Activated T-cell treated with anti-CD3 and anti-CD28 coated beads, Interleukin-2, amount 50 U/mL, for 48 hours (primary cell): Measurements from ENCODE around the gene STX5.
"Not testable (repeated sequence)": the region's sequence is repeated elsewhere in the genome, so short reads cannot be mapped to it uniquely, and the experiment has no call there.

ENCODE experiments used
- DNase-seq, 2 experiments: peaks; one replicate each; pipeline ENCODE4 v3.0.0-alpha.2; 2020

The STX5 gene

DNA sequence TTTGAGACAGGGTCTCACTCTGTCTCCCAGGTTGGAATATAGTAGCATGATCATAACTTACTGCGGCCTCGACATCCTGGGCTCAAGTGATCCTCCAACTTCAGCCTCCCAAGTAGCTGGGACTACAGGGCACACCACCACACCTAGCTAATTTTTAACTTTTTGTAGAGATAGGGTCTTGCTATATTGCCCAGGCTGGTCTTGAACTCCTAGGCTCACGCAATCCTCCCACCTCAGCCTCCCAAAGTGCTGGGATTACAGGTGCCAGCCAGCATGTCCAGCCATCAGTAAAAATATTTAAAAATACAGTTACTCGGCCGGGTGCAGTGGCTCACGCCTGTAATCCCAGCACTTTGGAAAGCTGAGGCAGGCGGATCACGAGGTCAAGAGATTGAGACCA lies 3.7 kb downstream of the STX5 start:
- not testable (repeated sequence) for DNase-seq

DNA sequence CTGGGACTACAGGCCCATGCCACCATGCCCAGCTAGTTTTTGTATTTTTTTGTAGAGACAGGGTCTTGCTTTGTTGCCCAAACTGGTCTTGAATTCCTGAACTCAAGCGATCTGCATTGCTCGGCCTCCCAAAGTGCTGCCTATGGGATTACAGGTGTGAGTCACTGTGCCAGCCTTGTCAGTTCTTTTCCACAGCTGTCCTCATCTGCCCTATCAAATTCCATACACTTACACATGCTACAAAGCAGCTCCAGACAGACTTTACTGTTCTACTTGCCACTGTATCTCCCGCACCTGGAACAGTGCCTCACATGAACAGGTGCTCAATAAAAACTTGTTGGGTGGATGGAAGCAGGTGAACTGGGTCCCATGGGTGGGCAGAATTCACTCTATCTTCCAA lies 8.2 kb downstream of the STX5 start:
- DNase-seq, result no peak

DNA sequence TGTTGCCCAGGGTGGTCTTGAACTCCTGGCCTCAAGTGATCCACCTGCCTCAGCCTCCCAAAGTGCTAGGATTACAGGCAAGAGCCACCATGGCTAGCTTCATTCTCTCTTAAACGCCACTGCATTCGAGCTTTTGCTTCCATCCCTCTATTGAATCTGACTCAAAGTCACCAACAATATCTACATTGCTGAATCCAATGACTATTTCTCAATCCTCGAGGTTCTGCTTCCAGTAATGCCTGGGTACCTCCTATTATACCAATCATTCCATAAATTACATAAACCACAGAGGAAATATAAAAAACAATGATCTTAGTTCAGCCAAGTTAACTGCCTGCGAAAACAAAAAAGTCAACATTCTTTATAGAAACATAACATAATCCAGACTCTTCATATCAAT lies 14.7 kb downstream of the STX5 start:
- no peak for DNase-seq

DNA sequence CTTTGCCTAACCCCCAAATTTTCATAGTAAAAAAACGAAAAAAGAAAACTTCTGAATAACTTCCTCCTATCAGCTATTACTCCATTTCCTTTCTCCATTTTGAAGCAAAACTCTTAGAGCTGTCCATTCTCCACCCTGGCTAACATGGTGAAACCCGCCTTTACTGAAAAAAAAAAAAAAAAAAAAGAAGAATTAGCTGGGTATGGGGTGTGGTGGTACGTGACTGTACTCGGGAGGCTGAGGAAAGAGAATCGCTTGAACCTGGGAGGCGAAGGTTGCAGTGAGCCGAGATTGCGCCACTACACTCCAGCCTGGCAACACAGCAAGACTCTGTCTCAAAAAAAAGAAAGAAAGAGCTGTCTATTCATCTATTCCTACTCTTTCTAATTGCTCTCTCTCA lies 15.3 kb downstream of the STX5 start:
- no peak for DNase-seq

DNA sequence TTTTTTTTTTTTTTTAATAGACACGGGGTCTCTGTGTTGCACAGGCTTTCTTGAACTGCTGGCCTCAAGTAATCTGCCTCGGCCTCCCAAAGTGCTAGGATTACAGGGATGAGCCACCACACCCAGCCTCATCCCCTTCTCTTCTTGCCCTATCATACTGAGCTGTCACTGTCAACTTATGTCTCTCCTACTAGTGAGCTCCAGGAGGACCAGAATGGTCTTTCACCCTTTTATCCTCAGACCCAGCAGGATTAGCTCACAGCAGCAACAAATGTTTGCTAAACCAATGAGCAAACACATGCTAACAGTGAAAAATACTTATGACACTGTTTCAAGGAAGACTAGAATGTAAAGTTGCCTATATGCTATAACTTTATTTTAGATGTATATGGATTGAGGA lies 20.2 kb downstream of the STX5 start:
- no peak for DNase-seq

DNA sequence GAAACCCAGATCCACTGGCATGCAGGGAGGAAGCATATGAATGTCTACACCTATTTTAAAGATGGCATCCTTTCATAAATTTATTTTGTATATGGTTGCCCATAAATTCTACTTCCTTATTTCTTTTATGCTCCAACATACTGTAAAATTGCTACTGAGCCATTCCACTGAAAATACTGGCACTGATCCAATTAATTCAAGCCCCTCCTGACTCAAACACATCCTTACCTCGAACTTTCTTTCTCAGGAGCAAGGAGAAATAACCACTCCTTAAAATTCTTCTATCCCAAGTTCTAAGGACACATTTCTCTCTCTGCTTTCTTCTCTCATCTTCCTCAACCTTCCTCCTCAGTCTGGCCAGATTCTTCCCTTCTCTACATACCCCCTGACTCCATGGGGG lies 21.1 kb downstream of the STX5 start:
- DNase-seq, result no peak

DNA sequence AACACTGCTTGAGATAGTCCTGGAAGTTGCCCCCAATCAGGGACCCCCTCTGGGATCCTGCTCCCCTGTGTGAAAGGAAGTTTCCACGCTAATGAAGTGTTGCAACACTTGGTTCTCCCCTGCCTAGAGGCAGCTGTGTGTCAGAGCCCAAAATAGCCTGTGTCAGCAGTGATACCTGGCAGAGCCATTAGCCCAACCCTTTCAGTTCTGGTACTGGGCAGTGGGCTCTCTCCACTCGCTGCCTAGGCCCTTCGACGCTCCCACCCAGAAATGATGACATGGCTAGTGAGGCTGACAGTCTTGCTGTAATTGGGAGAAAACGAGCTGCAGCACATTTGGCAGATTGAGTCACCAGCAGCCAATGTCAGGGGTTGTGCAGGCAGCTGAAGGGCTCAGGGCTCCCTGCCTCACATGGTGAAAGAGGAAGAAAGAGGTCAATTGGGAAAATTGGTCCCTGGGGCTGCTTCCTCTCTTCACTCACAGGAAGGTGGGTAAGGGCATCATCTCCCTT lies 25.2 kb downstream of the STX5 start:
- no peak for DNase-seq

DNA sequence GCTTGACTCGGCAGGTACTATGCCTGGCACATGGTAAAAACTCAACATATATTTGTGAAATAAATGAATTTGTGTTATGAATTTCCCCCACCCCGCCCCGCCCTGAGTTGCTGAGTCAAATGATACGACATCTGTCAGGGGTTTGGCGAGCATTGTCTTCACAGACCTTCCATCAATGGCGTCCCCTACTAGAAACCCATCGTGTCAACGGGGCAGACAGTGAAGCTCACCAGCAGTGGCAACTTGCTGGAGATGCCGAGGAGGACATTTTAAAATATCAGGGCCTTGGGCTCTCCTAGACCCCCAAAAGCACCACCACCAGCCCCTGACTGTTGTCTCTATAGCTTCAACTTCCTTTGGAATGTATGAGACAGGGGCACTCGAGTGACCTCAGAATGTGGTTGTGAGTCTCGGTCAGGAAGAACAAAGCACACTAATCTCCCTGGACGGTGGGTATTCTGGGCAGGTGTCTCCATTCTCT lies 25.9 kb downstream of the STX5 start:
- peak; percentile 56 to 62 for DNase-seq

DNA sequence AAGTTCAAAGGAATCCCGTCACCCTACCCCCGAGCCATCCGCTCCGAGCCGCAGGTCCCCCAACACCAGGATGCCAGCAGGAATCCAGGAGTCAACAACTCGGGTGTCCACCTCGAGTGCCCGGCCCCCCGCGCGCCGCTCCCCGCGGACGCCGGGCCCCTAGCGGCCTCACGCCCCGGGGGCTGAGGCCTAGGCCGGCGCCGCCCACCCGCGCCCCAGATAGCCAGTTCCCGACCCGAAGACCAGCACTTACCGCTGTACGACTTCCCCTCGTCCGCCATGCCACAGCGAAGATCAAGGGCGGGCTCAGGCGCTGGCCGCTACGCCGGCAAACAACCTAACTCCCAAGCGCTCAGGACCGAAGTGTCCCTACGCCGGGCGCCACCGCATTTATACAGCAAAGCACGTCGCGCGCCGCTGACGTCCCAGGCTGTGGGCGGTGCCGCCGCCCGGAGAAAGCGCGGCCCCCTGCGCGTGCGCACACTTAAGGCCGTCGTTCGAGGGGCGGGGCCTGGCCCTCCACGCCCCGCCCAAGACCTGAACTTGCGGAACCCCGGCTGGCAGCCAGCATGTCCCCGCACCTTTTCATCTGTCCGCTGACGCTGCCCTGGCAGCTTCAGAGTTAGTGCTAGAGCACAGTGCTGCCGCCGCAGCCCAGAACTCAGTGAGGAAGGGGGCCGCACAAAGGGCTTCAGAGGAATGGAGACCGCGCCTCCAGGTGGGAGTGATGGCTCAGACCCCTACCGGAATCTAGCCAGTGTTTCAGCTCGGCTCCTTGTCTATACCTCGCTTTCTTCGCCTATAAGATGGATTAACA lies 26.6 kb downstream of the STX5 start, which contains the start of gene NXF1:
NXF1 (minus strand) TSS at position 365 of the 817 bp plus-strand sequence; CDS start at position 281, 84 bp downstream.
- DNase-seq, result peak; percentile 98

DNA sequence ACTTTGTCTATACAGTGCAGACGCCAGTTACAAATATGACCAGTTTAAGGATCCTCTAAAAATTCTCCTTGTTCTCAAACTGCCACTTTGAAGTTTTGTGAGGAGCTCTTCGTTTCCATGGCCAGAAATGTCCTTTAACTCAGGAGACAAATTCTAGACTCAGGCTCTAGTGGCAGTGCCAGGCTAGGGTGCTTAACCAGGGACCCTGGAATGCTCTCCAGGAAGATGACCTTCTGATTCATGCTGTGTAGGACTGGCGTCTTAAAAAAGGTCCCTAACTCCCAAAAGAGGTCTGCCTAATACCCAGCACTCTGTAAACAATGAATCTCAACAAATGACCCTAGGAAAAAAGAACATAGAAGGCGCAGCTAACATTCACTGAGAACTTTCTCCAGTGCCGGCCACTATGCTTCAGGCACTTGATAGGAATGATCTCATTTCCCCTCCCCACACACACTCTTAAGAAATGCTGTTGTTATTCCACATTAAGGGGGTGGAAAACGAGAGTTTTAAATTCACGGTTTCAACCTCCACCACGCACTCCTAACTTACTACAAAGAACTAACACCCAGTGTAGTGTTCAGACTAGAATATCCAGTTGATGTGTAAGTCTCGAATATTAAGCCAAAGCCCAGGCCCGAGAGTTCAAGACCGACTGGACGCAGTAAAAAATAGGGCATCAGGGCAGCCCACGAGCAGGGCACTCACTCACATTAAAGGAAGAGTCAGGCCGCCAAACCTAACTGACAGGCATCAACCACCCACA lies 27.4 kb downstream of the STX5 start:
- DNase-seq, result peak in 1 of 2 experiments; percentile 67

DNA sequence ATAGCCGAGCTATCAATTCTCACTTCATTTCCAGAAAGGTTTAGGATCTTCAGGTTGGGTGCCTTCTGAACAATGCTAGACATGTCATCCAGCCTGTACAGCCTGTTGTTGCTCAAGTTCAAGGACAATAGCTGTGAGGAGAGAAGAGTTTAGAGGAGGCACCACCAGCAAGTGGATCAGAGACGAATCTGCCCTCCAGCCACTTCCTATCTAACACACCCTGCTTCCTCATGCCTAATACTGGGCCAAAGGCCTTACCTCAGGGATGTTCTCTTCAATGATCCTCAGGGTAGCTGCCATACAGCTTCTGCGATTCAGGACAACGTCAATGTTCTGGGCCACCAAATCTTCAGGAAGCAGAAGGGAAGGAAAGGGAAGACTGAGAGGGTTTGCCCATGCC lies 30.8 kb downstream of the STX5 start:
- DNase-seq, result no peak

DNA sequence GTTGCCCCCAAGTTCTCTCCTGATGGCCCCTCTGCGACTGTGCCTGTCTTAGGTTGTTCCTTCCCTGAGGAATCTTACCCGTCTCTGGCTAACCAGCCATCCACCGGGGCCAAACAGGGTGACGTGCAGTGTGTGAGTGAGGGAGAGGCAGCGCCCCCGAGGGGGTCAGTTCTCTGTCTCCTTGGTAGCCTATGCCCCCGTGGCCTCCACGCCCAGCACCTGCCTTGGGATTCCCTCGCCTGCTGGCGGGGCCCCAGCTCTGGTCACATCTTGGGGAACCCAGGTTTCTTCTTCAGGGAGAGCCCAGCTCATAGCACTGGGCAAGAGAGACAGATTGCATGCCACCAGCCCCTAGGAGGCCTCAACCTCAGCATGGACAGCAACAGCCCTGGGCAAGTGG lies 32.4 kb downstream of the STX5 start:
- DNase-seq, result no peak

DNA sequence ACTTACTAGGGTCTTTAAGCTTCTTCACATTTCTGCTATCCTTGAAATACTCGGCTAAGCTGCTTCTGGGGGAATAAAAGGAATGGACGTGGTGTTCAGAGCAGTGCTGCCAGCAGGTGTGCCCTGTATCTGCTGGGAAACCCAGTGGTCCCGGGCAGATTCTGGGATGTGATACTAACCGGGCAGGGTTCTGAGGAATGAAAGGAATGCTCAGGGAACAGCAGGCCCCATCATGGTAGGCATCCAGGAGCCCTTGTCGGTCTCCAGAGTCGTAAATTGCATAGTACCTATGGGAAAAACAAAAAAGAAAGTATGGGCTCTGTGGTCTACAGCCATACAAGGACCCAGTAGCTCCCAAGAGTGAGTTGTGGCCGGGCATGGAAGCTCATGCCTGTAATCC lies 35.6 kb downstream of the STX5 start:
- DNase-seq, result no peak

DNA sequence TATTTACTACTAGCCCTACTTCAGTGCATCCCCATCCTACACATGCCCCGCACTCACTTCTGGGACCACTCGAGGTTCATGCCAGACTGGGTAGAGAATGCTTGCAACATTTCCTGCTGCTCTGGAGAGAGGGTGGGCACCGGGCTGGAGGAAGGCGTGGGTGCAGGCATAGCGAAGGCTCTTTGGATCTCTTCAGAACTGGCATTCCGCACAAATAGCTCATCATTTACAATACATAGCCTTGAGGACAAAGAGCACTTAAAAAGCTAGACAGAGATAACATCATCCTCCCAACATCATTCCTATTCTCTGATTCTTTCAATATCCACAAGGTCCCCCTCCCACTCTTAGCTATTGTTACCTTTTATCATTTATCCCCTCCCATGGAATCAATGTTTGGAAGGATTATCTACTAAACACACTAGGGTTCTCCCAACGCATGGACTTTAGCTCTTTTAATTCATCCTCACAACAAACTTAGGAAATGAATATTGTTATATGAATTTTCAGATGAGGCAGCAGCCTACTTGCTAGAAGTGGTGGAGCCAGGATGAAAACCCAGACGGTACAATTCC lies 37.6 kb downstream of the STX5 start:
- no peak for DNase-seq

DNA sequence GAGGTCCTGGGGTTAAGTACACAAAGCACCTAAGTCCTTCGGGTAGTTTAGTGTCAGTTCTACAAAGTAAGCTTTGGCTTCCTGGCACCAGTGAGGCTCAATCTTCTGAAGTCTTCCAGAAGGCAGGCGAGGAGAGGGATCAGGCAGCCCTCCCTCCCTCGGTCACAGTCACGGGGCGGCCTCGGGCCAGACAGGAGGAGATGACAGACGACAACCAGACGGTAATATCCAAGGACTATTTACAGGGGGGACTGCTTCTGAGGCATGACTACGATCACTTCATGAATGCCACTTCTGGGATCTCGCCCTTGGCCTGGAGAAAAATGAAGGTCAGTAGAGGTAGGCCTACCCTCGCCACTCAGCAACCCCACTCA lies 39.7 kb downstream of the STX5 start:
- peak; percentile 38 to 47 for DNase-seq

DNA sequence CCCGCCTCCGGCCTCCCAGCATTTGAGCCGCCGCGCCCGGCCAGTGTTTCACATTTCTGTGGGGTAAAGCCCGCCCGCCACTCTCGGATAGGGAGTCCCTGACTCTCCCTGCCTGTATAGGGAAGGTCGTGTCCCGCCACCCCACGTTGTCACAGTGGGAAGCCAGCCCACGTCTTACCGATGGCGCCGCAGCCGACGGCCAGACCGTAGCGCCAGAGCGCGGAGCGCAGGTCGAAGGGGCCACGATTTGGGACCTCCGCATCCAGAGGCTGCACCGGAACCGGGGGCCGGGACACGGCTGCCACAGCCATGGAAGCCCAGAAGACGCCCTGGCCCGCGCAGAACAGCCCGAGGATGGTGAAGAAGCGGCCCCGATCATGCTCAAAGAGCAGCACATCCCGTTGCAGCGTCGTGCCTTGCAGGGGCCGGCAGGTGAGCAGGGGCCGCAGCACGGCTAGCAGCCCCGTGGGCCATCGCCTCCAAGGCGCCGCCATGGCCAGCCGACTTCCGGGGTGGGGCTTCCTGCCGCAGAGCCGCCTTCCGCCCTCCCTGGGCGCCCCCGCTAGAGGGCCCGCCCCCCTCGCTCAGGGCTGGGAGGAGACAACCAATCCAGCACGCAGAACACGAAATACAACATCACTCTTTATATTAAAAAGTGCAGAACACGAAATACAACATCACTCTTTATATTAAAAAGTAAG lies 40.2 kb downstream of the STX5 start, which contains the start of gene TMEM223:
TMEM223 (minus strand) TSS at position 506 of the 701 bp plus-strand sequence; CDS start at position 494, 12 bp downstream.
- DNase-seq, result peak; percentile 94

DNA sequence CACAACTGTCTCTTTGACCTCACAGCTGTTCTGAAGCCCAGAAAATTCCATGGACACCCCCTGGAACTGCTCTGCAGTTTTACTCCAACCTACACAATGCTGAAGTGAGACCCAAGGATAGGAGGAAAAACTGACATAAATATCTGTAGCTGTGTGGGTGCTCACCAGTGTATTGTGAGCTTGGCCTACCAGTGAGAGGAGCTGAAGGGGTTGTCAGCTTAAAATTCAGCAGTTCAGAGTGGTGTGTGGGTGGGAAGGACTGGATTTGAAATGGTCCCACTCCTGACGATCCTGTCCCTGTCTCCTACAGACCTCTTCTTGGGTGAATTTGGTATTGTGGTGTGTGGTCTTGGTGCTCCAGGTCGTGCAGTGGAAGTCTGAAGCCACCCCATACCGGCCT lies 42.3 kb downstream of the STX5 start:
- DNase-seq, result no peak

DNA sequence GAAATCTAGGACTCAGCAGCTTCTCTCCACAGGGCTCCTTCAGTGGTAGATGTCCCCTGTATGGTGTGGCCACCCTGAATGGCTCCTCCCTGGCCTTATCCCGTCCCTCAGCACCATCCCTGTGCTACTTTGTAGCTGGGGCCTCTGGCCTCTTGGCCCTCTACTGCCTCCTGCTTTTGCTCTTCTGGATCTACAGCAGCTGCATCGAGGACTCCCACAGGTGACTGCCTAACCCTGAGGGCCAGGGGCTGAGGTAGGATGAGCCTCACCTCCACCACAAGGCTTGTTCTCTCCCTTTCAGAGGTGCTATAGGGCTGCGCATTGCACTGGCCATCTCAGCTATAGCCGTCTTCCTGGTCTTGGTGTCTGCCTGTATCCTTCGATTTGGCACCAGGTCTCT lies 42.9 kb downstream of the STX5 start:
- peak in 1 of 2 experiments; percentile 29 for DNase-seq

DNA sequence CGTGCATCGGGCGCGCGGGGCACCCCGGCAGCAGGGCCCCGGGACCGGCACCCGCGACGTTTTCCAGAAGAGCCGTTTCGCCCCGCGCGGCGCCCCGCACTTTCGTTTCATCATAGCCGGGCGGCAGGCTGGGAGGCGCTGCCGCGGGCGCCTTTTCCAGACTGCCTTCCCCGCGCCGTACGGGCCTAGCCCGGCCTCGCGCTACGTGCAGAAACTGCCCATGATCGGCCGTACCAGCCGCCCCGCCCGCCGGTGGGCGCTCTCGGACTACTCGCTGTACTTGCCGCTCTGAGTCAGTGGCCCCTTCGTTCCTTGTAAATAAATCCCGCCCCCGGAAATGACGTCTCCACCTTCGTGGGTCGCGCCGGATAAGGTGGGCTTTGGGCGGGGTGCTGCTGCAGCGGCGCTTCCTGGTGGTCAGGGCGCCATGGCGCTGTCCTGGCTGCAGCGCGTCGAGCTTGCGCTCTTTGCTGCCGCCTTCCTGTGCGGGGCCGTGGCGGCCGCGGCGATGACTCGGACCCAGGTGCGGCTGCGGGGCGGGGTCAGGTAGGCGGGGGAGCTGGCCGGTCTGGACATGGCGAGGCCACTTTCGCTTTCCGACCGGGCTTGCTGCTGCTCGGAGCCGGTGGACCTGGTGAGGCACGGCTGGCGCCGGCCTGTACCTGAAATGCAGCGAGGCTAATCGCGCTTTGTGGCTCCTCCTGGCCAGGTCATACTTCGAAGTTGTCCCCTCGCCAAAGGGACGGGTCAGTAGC lies 44.7 kb downstream of the STX5 start, which contains the start of gene TMEM179B:
TMEM179B (plus strand) TSS at position 398 of the 755 bp plus-strand sequence; CDS start at position 428, 30 bp downstream.
- peak; percentile 98 to 99 for DNase-seq

DNA sequence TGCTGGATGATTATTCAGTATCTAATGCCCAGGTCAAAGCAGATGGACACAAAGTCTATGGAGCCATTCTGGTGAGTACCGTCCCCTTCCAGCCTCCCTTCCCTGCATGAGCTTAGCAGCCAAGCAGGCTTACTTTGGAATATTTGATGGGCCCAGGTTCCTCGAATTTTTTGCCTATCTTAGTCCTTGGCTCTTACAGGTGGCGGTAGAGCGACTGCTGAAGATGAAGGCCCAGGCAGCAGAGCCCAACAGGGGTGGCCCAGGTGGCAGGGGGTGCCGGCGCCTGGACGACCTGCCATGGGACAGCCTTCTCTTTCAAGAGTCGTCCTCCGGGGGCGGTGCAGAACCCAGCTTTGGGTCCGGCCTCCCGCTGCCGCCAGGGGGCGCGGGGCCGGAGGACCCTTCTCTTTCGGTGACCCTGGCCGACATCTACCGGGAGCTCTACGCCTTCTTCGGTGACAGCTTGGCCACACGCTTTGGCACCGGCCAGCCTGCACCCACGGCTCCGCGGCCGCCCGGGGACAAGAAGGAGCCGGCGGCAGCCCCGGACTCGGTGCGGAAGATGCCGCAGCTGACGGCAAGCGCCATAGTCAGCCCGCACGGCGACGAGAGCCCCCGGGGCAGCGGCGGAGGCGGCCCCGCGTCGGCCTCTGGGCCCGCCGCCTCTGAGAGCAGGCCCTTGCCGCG lies 45.4 kb downstream of the STX5 start:
- peak; percentile 93 for DNase-seq

DNA sequence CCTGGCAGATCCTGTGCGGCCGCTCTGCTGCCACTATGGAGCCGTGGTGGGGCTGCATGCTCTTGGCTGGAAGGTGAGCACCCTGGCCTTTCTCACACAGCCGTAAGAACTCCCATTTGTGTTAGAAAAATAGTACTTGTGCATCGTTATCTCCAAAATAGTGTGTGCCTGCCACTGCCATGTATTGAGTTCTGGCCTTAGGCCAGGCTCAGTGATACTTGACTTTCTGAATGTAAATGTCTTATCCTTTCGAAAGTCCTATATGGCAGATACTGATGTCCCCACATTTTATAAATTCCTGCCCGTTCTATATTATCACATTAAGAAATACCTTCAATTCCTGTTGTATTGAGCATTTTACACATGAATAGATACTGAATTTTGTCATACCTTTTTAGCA lies 49.1 kb downstream of the STX5 start:
- no peak for DNase-seq
